ENCODE results near the gene GFI1B.
"Not testable (repeated sequence)": the region's sequence is repeated elsewhere in the genome, so short reads cannot be mapped to it uniquely, and the experiment has no call there.

GFI1B gene

DNA sequence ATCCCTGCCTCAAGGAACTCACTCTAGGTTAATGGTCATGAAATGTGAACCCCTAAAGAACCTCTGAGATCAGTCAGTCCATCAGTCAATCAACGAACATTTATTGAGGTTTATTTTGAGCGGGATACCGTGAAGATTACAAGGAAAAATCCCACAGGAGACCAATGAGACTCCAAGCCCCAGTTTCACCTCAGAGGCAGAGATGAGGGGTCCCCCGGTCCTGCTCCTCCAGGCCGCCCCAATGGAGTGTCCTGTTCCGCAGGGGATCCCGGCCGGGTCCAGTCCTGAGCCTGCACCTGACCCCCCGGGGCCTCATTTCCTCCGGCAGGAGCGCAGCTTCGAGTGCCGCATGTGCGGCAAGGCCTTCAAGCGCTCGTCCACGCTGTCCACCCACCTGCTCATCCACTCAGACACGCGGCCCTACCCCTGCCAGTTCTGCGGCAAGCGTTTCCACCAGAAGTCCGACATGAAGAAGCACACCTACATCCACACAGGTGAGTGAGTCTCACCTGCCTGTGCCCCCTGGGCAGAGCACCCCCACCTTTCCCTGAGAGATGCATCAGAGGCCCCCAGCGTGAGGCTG, 11.0 kb downstream of the GFI1B start:
- no peak overlapping the region for H2AFZ ChIP-seq (ENCODE audit: low read depth)
- no peak overlapping the region for H3K9ac ChIP-seq
- H3K27me3 ChIP-seq (ENCODE audit: insufficient read depth, low read depth): peaks cover 88% of the 10 kb centered on the region
- H4K20me1 ChIP-seq (ENCODE audit: insufficient read depth): no peaks in the 10 kb centered on the region
- no peak overlapping the region for H3K27ac ChIP-seq
- TF ChIP-seq, protein P1, sequence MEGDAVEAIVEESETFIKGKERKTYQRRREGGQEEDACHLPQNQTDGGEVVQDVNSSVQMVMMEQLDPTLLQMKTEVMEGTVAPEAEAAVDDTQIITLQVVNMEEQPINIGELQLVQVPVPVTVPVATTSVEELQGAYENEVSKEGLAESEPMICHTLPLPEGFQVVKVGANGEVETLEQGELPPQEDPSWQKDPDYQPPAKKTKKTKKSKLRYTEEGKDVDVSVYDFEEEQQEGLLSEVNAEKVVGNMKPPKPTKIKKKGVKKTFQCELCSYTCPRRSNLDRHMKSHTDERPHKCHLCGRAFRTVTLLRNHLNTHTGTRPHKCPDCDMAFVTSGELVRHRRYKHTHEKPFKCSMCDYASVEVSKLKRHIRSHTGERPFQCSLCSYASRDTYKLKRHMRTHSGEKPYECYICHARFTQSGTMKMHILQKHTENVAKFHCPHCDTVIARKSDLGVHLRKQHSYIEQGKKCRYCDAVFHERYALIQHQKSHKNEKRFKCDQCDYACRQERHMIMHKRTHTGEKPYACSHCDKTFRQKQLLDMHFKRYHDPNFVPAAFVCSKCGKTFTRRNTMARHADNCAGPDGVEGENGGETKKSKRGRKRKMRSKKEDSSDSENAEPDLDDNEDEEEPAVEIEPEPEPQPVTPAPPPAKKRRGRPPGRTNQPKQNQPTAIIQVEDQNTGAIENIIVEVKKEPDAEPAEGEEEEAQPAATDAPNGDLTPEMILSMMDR (conservative IDR thresholded peaks at IDR 0.05; ENCODE audit: low read depth, low read length): no peak
- H3K4me1 ChIP-seq (ENCODE audit: low read depth, poor library complexity, severe bottlenecking): no peaks in the 10 kb centered on the region
- H3K79me2 ChIP-seq (ENCODE audit: insufficient read depth, low read depth): no peaks in the 10 kb centered on the region
- H3K4me2 ChIP-seq: no peak overlapping the region
- no peak overlapping the region for H3K4me3 ChIP-seq (IDR thresholded peaks at IDR 0.05; ENCODE audit: insufficient read depth, low read depth, low read length)
- H3K36me3 ChIP-seq (ENCODE audit: insufficient read depth): no peaks in the 10 kb centered on the region

DNA sequence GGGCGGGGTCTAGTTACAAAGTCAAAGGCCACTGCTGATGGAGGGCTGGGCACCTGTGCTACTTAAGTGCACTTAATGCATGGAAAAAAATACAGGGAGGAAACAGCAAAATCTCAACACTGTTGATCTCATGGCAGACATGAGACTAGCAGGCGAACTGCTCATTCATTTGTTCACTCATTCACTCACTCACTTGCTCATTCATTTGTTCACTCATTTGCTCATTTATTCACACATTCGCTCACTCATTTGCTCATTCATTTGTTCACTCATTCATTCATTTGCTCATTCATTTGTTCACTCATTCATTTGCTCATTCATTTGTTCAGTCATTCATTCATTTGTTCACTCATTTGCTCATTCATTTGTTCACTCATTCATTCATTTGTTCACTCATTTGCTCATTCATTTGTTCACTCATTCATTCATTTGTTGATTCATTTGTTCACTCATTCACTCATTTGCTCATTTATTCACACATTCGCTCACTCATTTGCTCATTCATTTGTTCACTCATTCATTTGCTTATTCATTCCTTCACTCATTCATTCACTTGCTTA, 11.6 kb downstream of the GFI1B start:
- not testable (repeated sequence) for H3K4me3 ChIP-seq (IDR thresholded peaks at IDR 0.05; ENCODE audit: insufficient read depth, low read depth, low read length); H3K36me3 ChIP-seq (ENCODE audit: insufficient read depth); H3K4me2 ChIP-seq; H4K20me1 ChIP-seq (ENCODE audit: insufficient read depth); H3K27ac ChIP-seq; H3K79me2 ChIP-seq (ENCODE audit: insufficient read depth, low read depth); H3K9ac ChIP-seq; H3K4me1 ChIP-seq (ENCODE audit: low read depth, poor library complexity, severe bottlenecking); H2AFZ ChIP-seq (ENCODE audit: low read depth)
- peaks cover 92% of the 10 kb centered on the region for H3K27me3 ChIP-seq (ENCODE audit: insufficient read depth, low read depth)

DNA sequence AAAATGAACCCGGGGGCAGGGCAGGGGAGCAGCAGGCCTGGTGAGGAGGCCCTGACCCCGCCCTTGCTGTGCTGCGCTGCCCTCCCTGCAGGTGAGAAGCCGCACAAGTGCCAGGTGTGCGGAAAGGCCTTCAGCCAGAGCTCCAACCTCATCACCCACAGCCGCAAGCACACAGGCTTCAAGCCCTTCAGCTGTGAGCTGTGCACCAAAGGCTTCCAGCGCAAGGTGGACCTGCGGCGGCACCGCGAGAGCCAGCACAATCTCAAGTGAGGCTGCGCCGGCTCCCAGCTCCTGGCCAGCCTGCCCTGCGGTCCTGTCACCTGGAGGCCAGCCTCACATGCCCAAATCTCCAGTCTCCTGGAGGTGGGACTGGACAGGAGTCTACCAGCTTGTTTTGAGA, 12.3 kb downstream of the GFI1B start:
- H3K27me3 ChIP-seq (ENCODE audit: insufficient read depth, low read depth): peaks cover 92% of the 10 kb centered on the region
- H3K4me2 ChIP-seq: no peak overlapping the region
- no peak overlapping the region for H2AFZ ChIP-seq (ENCODE audit: low read depth)
- H3K4me3 ChIP-seq (IDR thresholded peaks at IDR 0.05; ENCODE audit: insufficient read depth, low read depth, low read length): no peak overlapping the region
- TF ChIP-seq, protein P1 (conservative IDR thresholded peaks at IDR 0.05; ENCODE audit: low read depth, low read length): no peak
- H3K9ac ChIP-seq: no peak overlapping the region
- H3K36me3 ChIP-seq (ENCODE audit: insufficient read depth): no peaks in the 10 kb centered on the region
- no peaks in the 10 kb centered on the region for H4K20me1 ChIP-seq (ENCODE audit: insufficient read depth)
- no peaks in the 10 kb centered on the region for H3K79me2 ChIP-seq (ENCODE audit: insufficient read depth, low read depth)
- no peak overlapping the region for H3K27ac ChIP-seq
- no peaks in the 10 kb centered on the region for H3K4me1 ChIP-seq (ENCODE audit: low read depth, poor library complexity, severe bottlenecking)

DNA sequence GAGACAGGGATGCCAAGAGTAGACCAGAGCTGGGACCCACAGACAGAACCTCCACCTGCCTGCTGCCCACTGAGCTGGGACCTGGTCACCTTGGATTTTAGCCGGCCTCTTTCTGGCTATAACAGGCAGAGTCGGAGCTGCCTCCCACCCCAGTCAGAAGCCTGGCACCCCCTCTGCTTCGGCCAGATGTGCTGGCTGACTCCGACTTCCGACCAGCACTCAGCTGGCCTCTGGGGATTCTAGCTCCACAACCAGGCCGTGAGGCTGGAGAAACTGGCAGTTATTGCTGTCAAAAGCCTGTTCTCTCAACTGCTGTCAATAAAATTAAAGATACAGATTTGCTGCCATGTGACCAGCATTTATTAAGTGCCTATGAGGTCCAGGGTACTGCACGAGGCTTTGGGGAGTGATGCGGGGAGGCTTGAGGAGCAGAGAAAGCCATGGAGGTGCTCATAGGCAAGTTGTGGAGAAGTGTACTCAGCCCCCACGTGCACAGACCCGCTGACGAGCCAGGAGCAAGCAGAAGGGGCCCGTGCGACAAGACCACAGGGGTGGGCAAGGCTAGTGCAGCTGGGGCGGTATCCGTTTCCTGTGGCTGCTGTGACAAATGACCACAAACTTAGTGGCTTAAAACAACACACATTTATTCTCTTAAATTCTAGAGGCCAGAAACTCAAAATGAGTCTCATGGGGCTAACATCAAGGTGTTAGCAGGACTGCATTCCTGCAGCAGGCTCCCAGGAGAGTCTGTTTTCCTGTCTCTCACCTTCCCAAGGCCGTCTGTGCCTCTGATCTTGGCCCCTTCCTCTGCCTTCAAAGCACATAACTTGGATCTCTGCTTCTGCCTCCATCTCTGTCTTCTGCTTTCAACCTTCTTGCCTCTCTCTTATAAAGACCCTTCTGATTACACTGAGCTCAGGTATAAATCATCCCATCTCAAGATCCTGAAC, 13.1 kb downstream of the GFI1B start:
- TF ChIP-seq, protein P1 (conservative IDR thresholded peaks at IDR 0.05; ENCODE audit: low read depth, low read length): no peak
- H3K4me1 ChIP-seq (ENCODE audit: low read depth, poor library complexity, severe bottlenecking): no peaks in the 10 kb centered on the region
- H3K4me2 ChIP-seq: no peak overlapping the region
- H3K4me3 ChIP-seq (IDR thresholded peaks at IDR 0.05; ENCODE audit: insufficient read depth, low read depth, low read length): no peak overlapping the region
- no peak overlapping the region for H3K9ac ChIP-seq
- H3K79me2 ChIP-seq (ENCODE audit: insufficient read depth, low read depth): no peaks in the 10 kb centered on the region
- no peak overlapping the region for H3K27ac ChIP-seq
- H2AFZ ChIP-seq (ENCODE audit: low read depth): no peak overlapping the region
- H3K36me3 ChIP-seq (ENCODE audit: insufficient read depth): no peaks in the 10 kb centered on the region
- H4K20me1 ChIP-seq (ENCODE audit: insufficient read depth): no peaks in the 10 kb centered on the region
- peaks cover 92% of the 10 kb centered on the region for H3K27me3 ChIP-seq (ENCODE audit: insufficient read depth, low read depth)
